ENCODE results near the gene NTSR1. TPM values are rescaled to one million over a fixed set of nuclear protein-coding genes. Genes with fewer than 3 reads are reported as not detected.

The NTSR1 gene
- total and polyA plus RNA-seq, 7 experiments from 2014 or later: 0.11 to 0.78 (median 0.14) TPM; not detected in 3

GRCh38 chr20:62716198-62716940, 7.7 kb downstream of the NTSR1 start:
- Histone ChIP-seq H3K27me3 (ENCODE audit: control insufficient read depth in 2 of 2, insufficient read depth in 2 of 2, low read length in 2 of 2) (no peaks in the 10 kb centered on the region), H3K27ac (ENCODE audit: low read depth, low read length) (peak overlapping the region; percentile 4), H3K9me3 (ENCODE audit: control insufficient read depth in 2 of 3, low read length in 3 of 3) (peaks cover 0 to 3% (median 0%) of the 10 kb centered on the region in 3 experiments), H3K36me3 (ENCODE audit: control insufficient read depth in 2 of 3, insufficient read depth in 3 of 3, low read length in 3 of 3) (no peaks in the 10 kb centered on the region), H3K4me3 (ENCODE audit: low read length) (no peak overlapping the region), H3K4me1 (ENCODE audit: control insufficient read depth in 2 of 2, insufficient read depth in 2 of 2, low read length in 2 of 2) (peaks cover 13 to 16% of the 10 kb centered on the region in 2 donors)
- H3K27me3 Mint-ChIP-seq: peaks cover 0 to 62% (median 0%) of the 10 kb centered on the region in 5 donors
- ChIA-PET POLR2A (interaction anchor here (0.6 to 1.4 kb wide), 6 partner anchors 12 to 177 kb away, joined by 3 to 7 read pairs (median 4); no protein-coding TSS in a partner anchor), CTCF (interaction anchor here (0.6 to 1.1 kb wide), 2 partner anchors 24 to 426 kb away, joined by 3 read pairs; no protein-coding TSS in a partner anchor)
- peak; percentile 82 for ATAC-seq
- intact Hi-C loops (cut with micrococcal nuclease): loop anchor here (1.0 to 2.0 kb wide), 3 partner anchors 24 to 75 kb away; no protein-coding TSS in a partner anchor
- H3K27ac Mint-ChIP-seq: peak overlapping the region; percentile 60 to 94 (median 84)
- peaks cover 12 to 31% (median 22%) of the 10 kb centered on the region in 7 donors for H3K4me1 Mint-ChIP-seq
- peaks cover 4 to 8% (median 7%) of the 10 kb centered on the region in 5 donors for H3K36me3 Mint-ChIP-seq
- H3K9me3 Mint-ChIP-seq: peaks cover under 1 to 25% (median 10%) of the 10 kb centered on the region in 11 donors
- peak in 7 of 9 donors; percentile 33 to 62 (median 49) for DNase-seq
- H3K4me3 Mint-ChIP-seq: peak overlapping the region; percentile 25 to 81 (median 71)

- no peak for ATAC-seq
- ChIA-PET CTCF (no interaction called here), POLR2A (interaction anchor here (1.1 kb wide), 1 partner anchor 77 kb away, joined by 7 read pairs; no protein-coding TSS in a partner anchor)
- peaks cover 0 to 63% (median 0%) of the 10 kb centered on the region in 5 donors for H3K27me3 Mint-ChIP-seq
- H3K4me1 Mint-ChIP-seq: peaks cover 13 to 31% (median 22%) of the 10 kb centered on the region in 7 donors
- Histone ChIP-seq H3K9me3 (ENCODE audit: control insufficient read depth in 2 of 3, low read length in 3 of 3) (peaks cover 0 to 3% (median 0%) of the 10 kb centered on the region in 3 experiments), H3K27ac (ENCODE audit: low read depth, low read length) (peak overlapping the region; percentile 4), H3K4me1 (ENCODE audit: control insufficient read depth in 2 of 2, insufficient read depth in 2 of 2, low read length in 2 of 2) (peaks cover 13 to 16% of the 10 kb centered on the region in 2 donors), H3K36me3 (ENCODE audit: control insufficient read depth in 2 of 3, insufficient read depth in 3 of 3, low read length in 3 of 3) (no peaks in the 10 kb centered on the region), H3K4me3 (ENCODE audit: low read length) (no peak overlapping the region), H3K27me3 (ENCODE audit: control insufficient read depth in 2 of 2, insufficient read depth in 2 of 2, low read length in 2 of 2) (no peaks in the 10 kb centered on the region)
- intact Hi-C loops (cut with micrococcal nuclease): loop anchor here (1.0 to 2.0 kb wide), 3 partner anchors 23 to 74 kb away; no protein-coding TSS in a partner anchor
- peaks cover 3 to 31% (median 15%) of the 10 kb centered on the region in 11 donors for H3K9me3 Mint-ChIP-seq
- no peak for DNase-seq
- H3K27ac Mint-ChIP-seq: peak overlapping the region in 3 of 9 donors; percentile 75 to 94 (median 84)
- H3K4me3 Mint-ChIP-seq: peak overlapping the region in 3 of 10 donors; percentile 36 to 75 (median 71)
- peaks cover 4 to 13% (median 12%) of the 10 kb centered on the region in 5 donors for H3K36me3 Mint-ChIP-seq
These were observed 8.3 kb downstream of the NTSR1 start for GRCh38 chr20:62716941-62717310.

GRCh38 chr20:62717933-62718332, 9.3 kb downstream of the NTSR1 start:
- peaks cover 0 to 3% (median 0%) of the 10 kb centered on the region in 3 experiments for H3K9me3 ChIP-seq (ENCODE audit: control insufficient read depth in 2 of 3, low read length in 3 of 3)
- DNase-seq (no peak), ATAC-seq (no peak)
- no peaks in the 10 kb centered on the region for H3K27me3 ChIP-seq (ENCODE audit: control insufficient read depth in 2 of 2, insufficient read depth in 2 of 2, low read length in 2 of 2)
- ChIA-PET POLR2A (no interaction called here), CTCF (interaction anchor here (0.6 kb wide), 1 partner anchor 90 kb away, joined by 3 read pairs; no protein-coding TSS in a partner anchor)
- Mint-ChIP-seq H3K4me1 (peaks cover 13 to 31% (median 22%) of the 10 kb centered on the region in 7 donors), H3K4me3 (no peak overlapping the region), H3K9me3 (peaks cover 7 to 38% (median 18%) of the 10 kb centered on the region in 11 donors), H3K36me3 (peaks cover 4 to 13% (median 13%) of the 10 kb centered on the region in 5 donors), H3K27me3 (peaks cover 0 to 64% (median 0%) of the 10 kb centered on the region in 5 donors), H3K27ac (peak overlapping the region in 1 of 9 donors; percentile 30)
- no peak overlapping the region for H3K27ac ChIP-seq (ENCODE audit: low read depth, low read length)
- peaks cover 13 to 16% of the 10 kb centered on the region in 2 donors for H3K4me1 ChIP-seq (ENCODE audit: control insufficient read depth in 2 of 2, insufficient read depth in 2 of 2, low read length in 2 of 2)
- intact Hi-C loops (cut with micrococcal nuclease): loop anchor here in 1 of 2 donors (2.0 kb wide), 1 partner anchor 23 kb away; no protein-coding TSS in a partner anchor
- no peaks in the 10 kb centered on the region for H3K36me3 ChIP-seq (ENCODE audit: control insufficient read depth in 2 of 3, insufficient read depth in 3 of 3, low read length in 3 of 3)
- no peak overlapping the region for H3K4me3 ChIP-seq (ENCODE audit: low read length)

- POLR2A ChIA-PET: no interaction called here
- peaks cover 12 to 31% (median 22%) of the 10 kb centered on the region in 7 donors for H3K4me1 Mint-ChIP-seq
- CTCF ChIA-PET: interaction anchor here (0.6 kb wide), 1 partner anchor 90 kb away, joined by 3 read pairs; no protein-coding TSS in a partner anchor
- no peak overlapping the region for H3K4me3 Mint-ChIP-seq
- peaks cover 4 to 13% (median 13%) of the 10 kb centered on the region in 5 donors for H3K36me3 Mint-ChIP-seq
- no peak for ATAC-seq
- H3K36me3 ChIP-seq (ENCODE audit: control insufficient read depth in 2 of 3, insufficient read depth in 3 of 3, low read length in 3 of 3): no peaks in the 10 kb centered on the region
- H3K9me3 Mint-ChIP-seq: peaks cover 7 to 38% (median 18%) of the 10 kb centered on the region in 11 donors
- no peak for DNase-seq
- peaks cover 13 to 16% of the 10 kb centered on the region in 2 donors for H3K4me1 ChIP-seq (ENCODE audit: control insufficient read depth in 2 of 2, insufficient read depth in 2 of 2, low read length in 2 of 2)
- H3K27ac Mint-ChIP-seq: peak overlapping the region in 1 of 9 donors; percentile 28
- peaks cover 0 to 62% (median 0%) of the 10 kb centered on the region in 5 donors for H3K27me3 Mint-ChIP-seq
- no peak overlapping the region for H3K4me3 ChIP-seq (ENCODE audit: low read length)
- intact Hi-C loops (cut with micrococcal nuclease): no loop called here
- no peaks in the 10 kb centered on the region for H3K27me3 ChIP-seq (ENCODE audit: control insufficient read depth in 2 of 2, insufficient read depth in 2 of 2, low read length in 2 of 2)
- peaks cover 0 to 3% (median 0%) of the 10 kb centered on the region in 3 experiments for H3K9me3 ChIP-seq (ENCODE audit: control insufficient read depth in 2 of 3, low read length in 3 of 3)
- no peak overlapping the region for H3K27ac ChIP-seq (ENCODE audit: low read depth, low read length)
These were observed 9.9 kb downstream of the NTSR1 start for GRCh38 chr20:62718546-62718945.

- H3K27ac ChIP-seq (ENCODE audit: low read depth, low read length): no peak overlapping the region
- H3K4me1 Mint-ChIP-seq: peaks cover 12 to 28% (median 22%) of the 10 kb centered on the region in 7 donors
- H3K9me3 Mint-ChIP-seq: peaks cover 7 to 38% (median 18%) of the 10 kb centered on the region in 11 donors
- H3K4me1 ChIP-seq (ENCODE audit: control insufficient read depth in 2 of 2, insufficient read depth in 2 of 2, low read length in 2 of 2): peaks cover 13 to 16% of the 10 kb centered on the region in 2 donors
- peaks cover 0 to 57% (median 0%) of the 10 kb centered on the region in 5 donors for H3K27me3 Mint-ChIP-seq
- DNase-seq: no peak
- peak overlapping the region in 2 of 9 donors; percentile 24 to 50 for H3K27ac Mint-ChIP-seq
- H3K4me3 Mint-ChIP-seq: no peak overlapping the region
- peaks cover 0 to 3% (median 0%) of the 10 kb centered on the region in 3 experiments for H3K9me3 ChIP-seq (ENCODE audit: control insufficient read depth in 2 of 3, low read length in 3 of 3)
- H3K4me3 ChIP-seq (ENCODE audit: low read length): no peak overlapping the region
- CTCF ChIA-PET: no interaction called here
- POLR2A ChIA-PET: interaction anchor here (0.8 kb wide), 1 partner anchor 25 kb away, joined by 3 read pairs; no protein-coding TSS in a partner anchor
- intact Hi-C loops (cut with micrococcal nuclease): no loop called here
- peaks cover 4 to 13% (median 13%) of the 10 kb centered on the region in 5 donors for H3K36me3 Mint-ChIP-seq
- no peaks in the 10 kb centered on the region for H3K36me3 ChIP-seq (ENCODE audit: control insufficient read depth in 2 of 3, insufficient read depth in 3 of 3, low read length in 3 of 3)
- H3K27me3 ChIP-seq (ENCODE audit: control insufficient read depth in 2 of 2, insufficient read depth in 2 of 2, low read length in 2 of 2): no peaks in the 10 kb centered on the region
- no peak for ATAC-seq
These were observed 10.8 kb downstream of the NTSR1 start for GRCh38 chr20:62719250-62719935.

Data from naive thymus-derived CD4-positive, alpha-beta T cell (primary cell).